SKM-1 (cell line): ENCODE measurements around the gene FITM2.

Experiments used
- DNase-seq: peaks from one replicate; lab custom pipeline; 2025; ENCODE audit not compliant: unreplicated experiment; lab: John Stamatoyannopoulos, UW

The FITM2 gene

DNA sequence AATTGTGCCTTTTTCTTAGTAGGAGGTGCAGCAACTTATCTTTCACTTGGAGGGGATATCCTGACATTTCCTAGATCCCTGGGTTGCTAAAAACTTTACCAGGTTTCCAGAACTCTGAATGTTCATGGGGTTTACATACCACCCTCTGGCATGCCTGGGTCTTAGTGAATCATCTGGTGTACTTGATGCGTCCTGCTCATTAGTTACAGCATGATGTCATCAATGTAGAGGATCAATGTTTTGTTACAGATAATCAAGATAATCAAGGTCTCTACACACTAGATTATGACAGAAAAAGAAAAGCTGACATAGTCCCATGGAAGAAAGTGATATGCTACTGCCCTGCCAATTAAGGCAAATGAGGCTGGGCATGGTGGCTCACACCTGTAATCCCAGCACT lies 27.0 kb downstream of the FITM2 start:
- no peak for DNase-seq

DNA sequence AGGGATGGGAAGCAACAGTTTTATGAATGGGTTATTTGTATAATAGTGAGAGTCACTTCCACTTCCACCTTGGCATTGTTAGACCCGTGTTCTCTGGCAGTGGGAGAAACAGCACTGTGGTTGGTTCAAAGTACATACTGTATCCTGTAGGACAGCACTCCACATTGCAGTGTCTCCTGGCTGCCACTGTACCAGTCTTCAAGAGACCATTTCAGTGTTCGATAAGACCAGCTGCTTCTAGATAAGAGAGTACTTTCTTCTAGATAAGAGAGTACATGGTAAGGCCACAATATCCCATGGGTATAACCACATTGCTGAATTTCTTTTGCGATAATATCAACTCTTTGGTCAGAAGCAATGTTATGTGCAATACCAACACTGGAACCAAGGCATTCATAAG lies 28.8 kb downstream of the FITM2 start:
- DNase-seq = no peak

DNA sequence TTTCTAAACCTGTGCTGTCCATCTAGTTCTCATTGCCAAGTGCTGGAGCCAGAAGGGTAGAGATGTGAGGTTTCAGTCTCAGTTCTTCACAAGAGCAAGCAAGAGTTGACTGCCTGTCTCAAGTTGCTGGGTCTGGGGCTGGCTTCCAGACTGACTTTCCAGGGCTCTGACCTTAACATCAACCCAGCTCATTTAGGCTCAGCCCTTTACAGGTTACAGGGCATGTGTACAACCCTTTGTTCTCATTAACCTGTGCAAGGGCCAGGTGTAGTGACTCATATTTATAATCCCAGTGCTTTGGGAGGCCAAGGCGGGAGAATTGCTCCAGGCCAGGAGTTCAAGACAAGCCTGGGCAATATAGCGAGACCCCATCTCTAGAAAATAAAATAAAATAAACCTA lies 30.6 kb downstream of the FITM2 start:
- no peak for DNase-seq

DNA sequence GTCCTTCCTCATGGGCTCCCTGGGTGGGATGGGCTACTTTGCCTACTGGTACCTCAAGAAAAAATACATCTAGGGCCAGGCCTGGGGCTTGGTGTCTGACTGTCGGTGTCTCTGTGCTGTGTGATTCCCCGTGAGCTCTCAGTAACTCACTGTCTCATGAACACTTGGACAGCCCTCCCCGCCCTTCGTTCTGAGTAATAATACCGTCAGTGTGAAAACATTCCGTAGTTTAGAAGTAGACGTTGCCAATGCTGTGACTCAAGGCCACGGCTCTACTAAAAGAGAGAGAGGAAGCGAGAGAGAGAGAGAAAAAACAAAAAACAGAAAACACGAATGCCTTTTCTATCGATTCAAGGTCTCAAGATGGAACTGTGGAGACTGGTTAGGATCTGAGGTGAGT lies 31.8 kb downstream of the FITM2 start:
- DNase-seq = no peak

DNA sequence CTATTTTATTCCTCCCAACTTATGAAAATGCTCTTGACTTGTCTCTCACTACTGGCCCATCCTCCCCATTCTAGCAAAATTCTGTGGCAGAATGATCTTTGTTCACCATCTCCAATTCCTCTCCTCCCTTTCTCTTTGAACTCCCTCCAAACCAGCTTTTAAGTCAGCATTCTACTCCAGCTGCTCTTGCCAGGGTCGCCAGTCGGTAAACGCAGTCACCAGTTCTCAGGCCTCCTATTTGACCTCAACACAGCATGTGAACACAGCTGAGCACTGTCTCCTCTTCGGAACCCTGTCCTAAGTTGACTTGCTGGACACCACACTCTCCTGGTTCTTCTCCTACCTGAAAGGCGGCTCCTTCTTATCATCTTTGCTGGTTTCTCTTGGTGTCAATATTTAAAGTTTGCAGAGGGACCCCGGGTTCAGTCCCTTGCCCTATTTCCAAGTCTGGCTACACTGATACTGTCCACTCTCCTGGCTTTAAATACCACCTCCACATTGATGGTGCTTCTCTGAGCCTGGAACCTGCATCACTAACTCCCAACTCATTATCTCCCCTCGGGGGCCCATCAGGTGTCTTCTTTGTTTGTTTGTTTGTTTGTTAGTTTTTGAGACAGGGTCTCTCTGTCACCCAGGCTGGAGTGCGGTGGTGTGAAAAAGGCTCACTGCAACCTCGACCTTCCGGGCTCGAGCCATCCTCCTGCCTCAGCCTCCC lies 36.5 kb downstream of the FITM2 start:
- DNase-seq = no peak

DNA sequence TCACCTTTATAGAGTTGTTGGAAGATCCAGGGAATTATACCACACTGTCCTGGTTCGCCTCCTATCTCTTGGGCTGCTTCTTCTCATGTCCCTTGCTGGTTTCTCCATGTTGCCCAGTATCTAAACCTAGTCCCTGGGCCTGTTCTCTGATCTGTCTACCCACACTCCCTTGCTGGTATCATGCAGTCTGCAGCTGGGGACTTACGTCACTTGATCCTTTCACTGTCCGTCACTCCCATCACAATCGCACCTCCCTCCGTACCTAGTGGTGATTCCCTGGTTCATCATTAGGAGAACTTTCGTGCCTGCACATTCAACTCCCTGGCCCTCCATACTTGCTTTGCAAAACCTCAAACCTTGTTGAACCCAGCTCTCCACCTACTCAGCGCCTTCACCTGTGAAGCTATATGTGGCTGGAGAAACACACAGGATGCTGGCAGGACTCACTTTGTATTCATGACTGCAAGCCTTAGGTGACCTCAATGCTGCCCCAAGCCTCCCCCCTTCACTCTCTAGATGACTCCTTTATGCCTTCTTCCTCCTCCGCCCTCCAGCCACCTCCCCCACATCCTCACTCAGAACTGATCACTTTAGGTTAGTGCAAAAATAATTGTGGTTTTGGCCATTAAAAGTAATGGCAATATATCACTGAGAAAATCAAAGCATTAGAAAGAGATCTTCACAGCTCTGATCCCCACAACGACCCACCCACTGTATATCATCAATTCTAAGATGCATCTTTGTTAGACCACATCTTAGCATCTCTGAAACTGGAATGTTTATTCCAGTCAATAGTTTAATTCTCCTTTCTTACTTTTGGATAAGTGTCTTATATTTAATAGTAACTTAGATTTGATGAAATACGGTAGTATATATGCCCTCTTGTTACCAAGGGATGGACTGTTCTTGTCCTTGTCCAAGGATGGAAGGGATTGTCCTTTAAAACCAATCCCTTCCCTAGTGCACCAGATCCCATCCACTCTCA lies 37.5 kb downstream of the FITM2 start:
- no peak for DNase-seq

DNA sequence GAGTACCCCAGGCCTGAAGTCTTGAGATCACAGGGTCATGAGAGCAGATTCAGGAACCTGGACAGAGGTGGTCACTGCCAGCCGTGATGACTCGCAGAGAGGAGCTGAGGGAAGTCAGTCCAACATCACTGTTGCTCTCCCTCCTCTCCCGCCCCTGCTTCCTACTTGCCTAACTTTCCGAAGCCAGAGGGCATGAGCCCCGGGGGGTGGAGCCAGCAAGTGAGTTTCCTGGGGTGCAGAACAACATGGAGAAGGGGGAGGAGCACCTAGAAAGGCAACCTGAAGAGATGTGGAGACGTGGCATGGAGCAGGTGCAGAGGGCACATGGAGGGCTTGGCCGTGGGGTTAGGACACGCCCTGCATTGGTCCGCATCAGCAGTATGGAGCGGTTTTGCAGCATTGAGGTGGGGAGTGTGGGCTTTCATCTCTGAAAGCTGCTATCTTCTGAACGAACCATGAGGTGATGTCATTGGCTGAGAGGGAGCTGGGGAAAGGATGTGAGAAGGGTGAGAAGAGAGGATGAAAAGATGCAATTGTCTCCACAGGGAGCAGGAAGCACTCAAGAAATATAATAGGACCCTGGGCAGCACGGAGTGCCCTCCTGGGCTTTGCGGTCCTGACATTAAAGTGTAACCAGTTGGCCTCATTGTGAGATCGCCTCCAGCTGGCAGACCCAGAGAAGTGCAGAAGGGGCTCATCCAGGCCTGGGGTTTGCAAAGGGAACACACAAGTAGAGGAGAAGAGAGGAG lies 38.9 kb downstream of the FITM2 start:
- no peak for DNase-seq

DNA sequence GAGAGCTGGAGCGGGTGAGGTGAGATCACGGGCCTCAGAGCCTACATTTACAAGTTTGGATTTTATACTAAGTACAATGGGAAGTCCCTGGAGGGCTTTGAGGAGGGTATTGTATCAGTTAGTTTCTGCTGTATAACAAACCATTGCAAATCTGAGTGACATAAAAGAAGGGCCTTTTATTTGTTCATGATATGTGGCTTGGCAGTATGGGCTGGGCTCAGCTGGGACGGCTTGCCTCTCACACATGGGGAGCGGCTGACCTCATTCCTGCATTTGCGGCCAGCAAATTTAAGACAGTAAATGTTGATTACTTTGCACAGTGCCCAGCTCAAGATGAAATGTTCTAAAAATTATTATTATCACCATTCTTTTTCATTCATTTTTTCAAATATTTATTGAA lies 42.2 kb downstream of the FITM2 start:
- no peak for DNase-seq

DNA sequence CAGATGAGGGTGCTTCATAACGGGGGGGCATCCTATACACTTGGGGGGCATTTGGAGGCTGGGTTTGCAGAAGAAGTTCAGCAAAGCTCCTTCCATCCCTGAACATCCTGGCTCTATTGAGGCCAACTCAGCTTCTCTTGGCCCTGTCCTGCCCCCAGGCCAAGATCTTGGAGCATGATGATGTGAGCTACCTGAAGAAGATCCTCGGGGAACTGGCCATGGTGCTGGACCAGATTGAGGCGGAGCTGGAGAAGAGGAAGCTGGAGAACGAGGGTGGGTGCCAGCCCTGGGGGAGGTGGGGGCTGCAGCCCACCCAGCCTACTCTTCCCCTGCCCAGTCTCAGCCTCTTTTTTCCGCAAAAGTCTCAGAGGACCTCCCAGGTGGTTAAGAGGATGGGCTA lies 46.7 kb downstream of the FITM2 start:
- DNase-seq = no peak

DNA sequence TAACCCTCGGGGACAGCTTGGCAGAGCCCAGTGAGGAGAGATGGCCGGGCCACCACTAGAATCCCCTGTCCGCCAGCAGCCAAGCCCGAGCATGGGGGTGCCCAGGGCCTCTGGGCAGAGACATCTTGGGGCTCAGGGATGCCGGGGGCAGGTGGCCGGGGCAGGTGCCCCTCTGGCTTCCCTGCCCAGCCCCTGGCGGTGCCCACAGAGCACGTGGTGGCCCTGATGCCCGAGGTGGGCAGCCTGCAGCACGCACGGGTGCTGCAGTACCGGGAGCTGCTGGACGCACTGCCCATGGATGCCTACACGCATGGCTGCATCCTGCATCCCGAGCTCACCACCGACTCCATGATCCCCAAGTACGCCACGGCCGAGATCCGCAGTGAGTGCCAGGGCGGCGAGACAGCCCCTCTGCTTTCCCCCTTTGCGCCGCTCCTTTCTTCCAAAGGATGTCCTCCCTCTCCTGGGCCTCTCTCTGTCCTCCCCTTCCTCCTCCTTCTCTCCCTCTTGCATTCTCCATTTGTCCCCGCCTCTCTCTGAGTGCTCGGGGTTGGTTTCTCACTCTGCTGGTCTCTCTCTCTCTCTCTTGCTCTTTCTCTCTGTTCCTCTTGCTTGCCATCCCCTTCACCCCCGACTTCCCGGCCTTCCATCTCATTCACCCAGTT lies 52.6 kb downstream of the FITM2 start:
- no peak for DNase-seq

DNA sequence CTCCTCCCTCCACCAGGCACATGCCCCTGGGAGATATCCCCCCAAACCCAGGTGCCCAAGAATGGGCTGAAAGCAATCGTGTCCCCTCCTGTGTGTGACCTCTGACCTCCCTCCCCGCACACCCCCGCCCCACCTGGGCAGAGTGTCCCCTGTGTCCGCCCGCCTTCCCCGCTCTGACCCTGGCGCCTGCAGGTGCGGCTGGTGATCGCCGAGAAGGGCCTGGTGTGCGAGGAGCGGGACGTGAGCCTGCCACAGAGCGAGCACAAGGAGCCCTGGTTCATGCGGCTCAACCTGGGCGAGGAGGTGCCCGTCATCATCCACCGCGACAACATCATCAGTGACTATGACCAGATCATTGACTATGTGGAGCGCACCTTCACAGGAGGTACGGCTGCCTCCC lies 54.0 kb downstream of the FITM2 start:
- DNase-seq = no peak

DNA sequence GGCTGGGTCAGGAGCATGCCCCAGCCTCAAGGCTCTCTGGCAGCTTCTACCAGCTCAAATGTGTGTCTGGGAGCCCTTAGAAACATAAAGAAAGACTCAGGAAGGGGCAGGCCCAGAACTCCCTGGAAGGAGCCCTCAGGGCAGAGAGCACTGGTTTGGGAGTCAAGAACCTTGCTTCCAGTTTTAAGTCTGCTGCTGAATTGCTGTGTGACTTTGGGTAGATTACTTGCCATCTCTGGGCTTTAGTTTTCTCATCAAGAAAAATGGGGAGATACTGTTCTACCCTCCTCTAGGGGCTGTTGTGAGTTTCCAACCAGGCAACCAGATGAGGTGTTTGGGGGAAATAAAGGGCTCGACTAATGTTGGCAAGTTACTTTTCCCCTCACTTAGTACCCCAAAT lies 55.1 kb downstream of the FITM2 start:
- no peak for DNase-seq

DNA sequence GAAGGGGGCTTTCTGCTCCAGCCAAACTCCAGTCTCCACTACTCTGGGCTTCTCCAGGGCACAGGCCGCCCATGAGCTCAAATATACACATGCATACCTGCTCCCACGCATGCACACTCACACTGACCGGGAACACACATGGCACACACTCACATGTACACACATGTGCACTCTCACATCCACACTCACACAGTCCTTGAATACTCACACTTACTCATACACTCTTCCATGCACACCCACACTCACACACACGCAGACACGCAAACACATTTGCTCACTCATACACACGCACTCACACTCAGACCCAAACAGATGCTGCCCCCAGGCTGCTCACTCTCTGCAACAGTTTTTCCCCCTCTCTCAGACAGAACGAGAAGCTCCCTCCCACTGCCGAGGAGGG lies 56.9 kb downstream of the FITM2 start:
- DNase-seq = no peak

DNA sequence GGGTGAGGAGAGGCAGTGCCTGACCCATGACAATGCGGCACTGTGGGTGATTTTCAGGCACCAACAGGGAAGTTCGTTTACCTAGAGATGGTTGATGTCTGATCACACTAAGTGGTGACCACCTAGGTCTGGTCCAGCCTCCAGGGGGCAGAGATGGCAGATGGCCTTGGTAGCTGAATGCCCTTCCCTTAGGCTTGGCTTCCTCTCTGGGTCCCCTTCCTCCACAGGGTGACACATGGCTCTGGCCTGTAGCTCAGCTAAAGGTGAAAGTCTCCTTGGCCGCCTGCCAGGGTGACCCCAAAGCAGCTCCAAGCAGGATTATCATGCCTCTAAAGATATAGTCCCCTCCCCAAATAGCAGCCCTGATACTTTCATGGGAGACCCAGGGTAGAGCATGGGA lies 57.5 kb downstream of the FITM2 start:
- no peak for DNase-seq
